HG02884 (cell line): ENCODE data around the gene HS6ST3.

Source experiments
- ATAC-seq: cut with Tn5 transposase; IDR thresholded peaks from one replicate; pipeline ENCODE4 v1.9.1; 2021; ENCODE audit warnings: mild to moderate bottlenecking, moderate library complexity; ENCODE audit not compliant: unreplicated experiment

The HS6ST3 gene

DNA sequence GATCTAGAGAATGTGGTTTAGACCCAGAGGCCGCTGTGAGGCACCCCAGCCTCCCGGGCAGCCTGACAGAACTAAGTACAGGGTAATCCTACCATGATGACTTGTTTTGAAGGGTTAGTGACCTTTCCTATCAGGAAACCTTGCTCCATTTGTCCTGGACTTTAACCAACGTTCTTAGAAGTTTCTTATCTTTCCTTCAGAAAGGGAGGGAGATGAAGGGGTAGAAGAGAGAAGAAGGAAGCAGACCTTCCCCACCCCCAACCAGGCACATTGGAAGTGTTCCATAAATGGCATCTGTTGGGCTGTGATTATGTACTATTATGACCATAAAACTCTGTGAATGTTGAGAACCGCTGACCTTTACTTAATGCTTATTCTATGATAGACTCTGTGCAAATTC is 720.2 kb downstream of the HS6ST3 start:
- no peak for ATAC-seq

DNA sequence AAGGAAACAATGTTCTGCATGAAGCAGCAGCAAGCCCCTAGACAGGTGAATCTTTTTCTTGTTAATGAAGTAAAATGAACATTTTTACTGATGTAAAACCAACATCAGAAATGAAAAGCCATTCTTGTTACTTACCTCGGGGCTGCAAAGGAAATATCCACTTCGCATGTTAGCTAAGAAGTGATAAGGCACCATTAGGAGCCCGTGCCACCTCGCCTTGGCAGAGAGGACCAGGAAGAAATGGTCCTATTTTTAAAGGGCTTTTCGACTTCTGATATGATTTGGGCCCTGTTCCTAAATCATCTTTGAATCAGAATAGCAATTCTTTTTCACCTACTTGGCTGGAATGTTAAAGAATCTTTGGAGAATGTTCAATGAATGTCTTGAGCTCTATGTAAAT is 721.1 kb downstream of the HS6ST3 start:
- no peak for ATAC-seq

DNA sequence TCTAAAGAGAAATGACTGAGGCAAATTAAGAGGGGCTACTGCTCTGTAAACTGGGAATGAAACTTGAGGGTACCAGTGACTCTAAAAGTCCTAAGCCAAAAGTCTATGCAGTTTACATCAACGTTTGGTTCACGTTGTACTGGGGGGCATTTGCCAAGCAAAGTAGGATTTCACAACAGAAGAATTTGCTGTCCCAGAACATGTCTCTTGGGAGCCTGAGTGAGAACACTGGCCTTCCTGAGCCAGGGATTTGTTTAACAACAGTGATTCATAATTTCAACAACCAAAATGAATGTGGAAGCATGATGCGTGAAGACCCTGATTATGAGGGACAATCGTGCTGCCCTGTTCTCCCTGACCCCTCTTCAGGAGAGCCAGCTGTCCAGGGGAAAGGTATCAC is 726.4 kb downstream of the HS6ST3 start:
- no peak for ATAC-seq

DNA sequence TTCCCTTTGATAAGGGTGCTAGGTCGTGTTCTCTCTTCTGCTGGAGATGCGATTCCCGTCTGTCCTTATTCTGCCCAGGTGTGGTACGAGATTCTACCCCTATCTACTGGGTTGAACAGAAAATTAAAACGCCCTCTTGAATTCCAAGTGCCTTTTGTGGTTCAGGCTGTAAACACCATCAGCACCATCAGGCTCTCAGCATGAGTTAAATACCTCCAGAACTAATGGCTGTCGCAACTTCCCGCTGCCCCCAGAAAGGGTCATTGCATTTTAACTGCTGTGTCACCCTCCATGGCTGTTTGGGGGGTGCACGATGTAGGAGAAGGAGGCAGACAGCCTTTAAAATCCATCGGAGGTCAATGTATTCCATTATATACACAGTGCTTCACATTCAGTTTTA is 727.0 kb downstream of the HS6ST3 start:
- no peak for ATAC-seq

GRCh38 chr13:96817336-96817941 is 727.5 kb downstream of the HS6ST3 start:
- no peak for ATAC-seq

DNA sequence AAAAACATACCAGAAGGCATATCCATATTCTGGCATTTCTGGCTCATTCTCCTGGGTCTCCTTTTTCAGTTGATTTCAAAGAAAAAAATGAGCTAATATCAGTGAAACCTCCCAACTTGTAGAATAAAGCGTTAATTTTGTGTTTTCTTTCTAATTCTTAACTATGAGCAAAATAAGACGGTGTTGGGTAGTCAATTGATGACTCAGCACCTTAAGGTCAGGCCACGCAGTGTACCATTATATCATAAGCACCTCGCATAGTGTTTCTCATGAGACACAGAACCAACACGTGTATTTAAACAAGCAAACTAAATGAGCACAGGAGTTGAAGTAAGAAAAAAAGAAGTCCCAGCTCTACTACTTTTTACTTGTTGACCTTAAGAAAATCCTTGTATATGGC is 729.5 kb downstream of the HS6ST3 start:
- ATAC-seq, result no peak

DNA sequence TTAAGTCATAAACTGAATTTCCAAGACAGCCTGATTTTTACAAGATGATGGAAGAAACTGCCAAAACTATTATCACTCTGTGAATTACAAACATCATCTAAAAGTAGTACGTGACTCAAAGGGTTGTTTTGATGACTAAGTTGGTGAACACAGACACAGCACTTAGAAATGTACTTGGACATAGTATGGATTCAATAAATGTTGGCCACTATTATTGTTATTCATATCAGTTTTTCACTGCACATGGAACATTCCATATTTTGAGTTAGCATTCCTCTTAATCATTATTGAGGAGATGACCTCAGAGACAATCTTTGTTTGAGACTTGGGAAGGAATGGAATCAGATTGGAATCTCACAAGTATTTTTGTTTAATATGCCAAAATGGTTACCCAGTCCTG is 731.5 kb downstream of the HS6ST3 start:
- ATAC-seq, result no peak

GRCh38 chr13:96821971-96822370 is 732.1 kb downstream of the HS6ST3 start:
- no peak for ATAC-seq

DNA sequence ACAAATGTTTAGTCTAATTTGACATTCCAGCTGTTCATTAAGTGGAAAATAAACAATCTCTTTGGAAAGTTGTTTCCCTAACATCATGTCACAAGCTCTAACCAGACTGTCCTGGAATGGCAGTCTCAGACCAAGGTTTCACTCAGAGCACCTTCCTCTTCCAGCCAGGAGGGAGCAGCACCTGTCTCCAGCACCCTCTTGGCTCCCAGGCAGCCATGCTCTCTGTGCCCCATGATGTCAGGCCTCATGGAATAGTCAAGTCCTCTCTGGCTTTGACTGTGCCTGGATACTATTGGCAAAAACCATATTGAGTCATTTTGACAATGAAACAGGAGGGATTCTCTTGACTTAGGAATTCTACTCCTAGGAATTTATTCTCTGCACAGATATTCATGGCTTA is 733.0 kb downstream of the HS6ST3 start:
- no peak for ATAC-seq

DNA sequence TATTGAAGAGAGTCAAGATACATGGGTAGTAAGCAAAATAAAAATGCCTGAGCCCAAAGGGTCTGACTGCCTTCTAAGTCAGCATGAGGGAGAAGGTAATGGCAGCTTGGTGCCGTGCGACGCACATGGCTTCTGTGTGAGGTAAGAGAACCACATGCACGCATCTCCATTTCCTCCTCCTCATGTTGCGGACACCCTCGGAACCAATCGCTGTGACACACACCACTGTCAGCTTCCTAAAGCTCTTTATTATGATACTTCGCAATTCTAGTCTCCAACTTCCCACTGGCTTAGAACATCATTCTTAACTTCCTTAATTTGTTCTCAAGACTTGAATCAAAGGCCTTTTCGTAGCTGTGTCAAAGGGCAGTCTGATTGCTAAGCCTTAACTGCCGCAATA is 734.2 kb downstream of the HS6ST3 start:
- ATAC-seq, result no peak

DNA sequence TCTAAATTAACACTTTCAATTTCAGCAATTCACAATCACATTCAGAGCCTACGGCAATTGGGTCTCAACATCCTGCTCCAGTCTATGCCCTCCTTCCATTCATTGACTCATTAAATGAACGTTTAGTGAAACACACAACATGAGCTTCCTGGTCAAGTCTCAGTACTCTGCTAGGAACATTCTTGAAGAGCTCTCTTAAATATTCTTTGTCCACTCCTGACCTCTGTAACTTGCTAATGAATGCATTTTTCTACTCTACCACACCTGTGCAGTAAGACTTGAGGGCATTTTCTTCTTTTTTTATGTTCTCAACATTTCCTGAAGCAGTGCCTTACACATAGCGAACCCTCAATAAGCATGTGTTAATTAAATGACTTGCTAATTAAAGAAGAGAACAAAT is 735.7 kb downstream of the HS6ST3 start:
- no peak for ATAC-seq

- no peak for ATAC-seq
These were observed 744.7 kb downstream of the HS6ST3 start for GRCh38 chr13:96834626-96835025.

- no peak for ATAC-seq
These were observed 745.6 kb downstream of the HS6ST3 start for GRCh38 chr13:96835546-96835945.

- no peak for ATAC-seq
These were observed 746.8 kb downstream of the HS6ST3 start for GRCh38 chr13:96836733-96837132.

DNA sequence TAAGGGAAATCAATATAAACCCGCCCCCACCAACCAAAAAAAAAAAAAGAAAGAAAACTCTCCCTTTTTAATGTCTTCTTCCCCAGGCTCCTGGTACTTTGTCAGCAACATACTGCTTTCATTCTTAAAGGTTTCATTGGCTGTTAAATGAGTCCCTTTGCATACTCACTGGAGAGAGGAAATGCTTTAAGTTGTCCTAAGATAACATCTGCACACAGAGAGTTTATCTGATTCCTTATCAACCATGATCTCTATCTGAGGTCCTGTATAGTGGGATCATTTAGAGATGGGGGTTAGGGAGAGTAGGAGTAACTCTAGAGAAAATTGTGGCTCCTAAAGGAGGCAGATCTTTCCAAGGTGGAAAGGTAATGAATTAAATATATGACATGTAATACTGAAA is 747.9 kb downstream of the HS6ST3 start:
- ATAC-seq, result no peak

- no peak for ATAC-seq
These were observed 754.3 kb downstream of the HS6ST3 start for GRCh38 chr13:96844195-96844594.

- no peak for ATAC-seq
These were observed 754.7 kb downstream of the HS6ST3 start for GRCh38 chr13:96844616-96845015.

DNA sequence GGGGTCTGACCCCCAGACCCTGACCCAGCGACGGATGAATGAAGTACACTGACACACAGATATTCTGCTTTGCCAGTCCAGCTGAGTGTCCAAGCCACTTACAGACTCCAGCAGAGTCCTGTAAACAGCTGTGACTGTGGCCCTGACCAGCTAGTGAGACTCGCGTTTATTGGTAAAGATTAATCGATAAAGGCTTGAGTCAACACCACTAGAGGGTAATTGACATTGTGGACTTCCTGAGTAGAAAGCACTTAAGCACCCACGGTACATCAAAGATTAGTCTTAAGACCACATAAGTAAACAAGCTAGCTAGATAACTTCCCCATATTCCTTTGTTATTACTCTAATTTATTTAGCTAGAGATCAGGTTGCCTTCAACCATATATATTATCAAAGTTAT is 758.4 kb downstream of the HS6ST3 start:
- no peak for ATAC-seq

GRCh38 chr13:96849091-96849490 is 759.2 kb downstream of the HS6ST3 start:
- no peak for ATAC-seq

- ATAC-seq, result no peak
These were observed 760.7 kb downstream of the HS6ST3 start for GRCh38 chr13:96850538-96851145.

DNA sequence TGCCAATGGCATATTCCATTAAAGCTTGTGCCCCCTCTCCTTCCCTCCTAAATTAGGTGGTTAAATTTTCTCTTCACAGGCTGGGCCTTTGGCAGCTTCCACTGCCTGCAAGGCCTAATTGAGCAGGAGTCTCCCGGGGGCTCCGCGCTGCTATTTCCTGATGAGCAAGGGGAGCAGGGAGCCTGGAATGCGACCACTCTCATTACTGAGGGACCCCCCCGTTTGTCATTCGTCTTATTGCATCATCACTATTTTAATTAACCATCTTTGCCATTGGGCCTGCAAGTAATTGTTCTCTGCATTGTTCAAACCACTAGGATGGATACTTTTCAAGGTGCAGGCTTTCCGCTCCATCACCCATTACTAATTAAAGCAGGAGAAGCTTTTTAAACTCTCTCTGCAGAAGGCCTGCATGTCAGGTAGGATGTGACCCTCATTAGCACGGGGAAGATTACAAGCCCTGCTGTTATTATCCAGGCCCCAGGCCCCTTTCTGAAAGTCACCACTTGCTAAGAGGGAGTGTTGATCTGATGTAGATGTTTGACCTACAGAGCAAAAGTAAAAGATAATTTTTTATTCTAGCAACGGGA is 762.0 kb downstream of the HS6ST3 start:
- no peak for ATAC-seq

DNA sequence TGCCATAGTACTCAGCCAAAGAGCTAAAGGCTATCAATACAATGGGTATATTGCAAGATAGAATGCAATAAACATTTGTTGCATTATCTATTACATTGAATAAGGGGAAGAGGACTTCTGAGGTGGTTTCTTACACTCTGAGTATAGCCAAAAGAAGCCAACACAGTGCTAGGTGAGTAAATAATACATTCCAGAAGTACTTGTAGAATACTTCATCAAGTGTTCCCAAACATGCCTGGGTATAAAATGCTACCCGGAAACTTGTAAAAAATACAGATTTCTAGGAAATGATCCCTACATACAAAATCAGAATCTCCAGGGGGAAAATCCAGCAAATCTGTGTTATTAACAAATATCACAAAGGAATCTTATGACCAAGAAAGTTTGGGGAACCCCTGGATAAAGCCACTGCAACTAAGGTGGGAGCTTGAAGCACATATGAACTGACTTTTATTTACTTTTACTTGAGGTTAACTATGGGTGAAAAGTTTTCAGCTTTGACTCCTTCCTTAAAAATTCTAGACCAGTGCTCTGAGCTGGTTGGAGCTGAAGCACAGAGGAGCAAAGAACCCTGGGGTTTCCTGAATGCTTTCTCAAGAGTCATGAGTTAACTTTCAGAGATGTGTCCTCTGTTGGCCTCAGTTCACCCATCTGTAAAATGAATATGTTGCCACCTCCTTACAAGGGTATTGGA is 768.4 kb downstream of the HS6ST3 start:
- ATAC-seq, result no peak
